Keratinocyte (primary cell): ENCODE results near the gene JDP2.

Experiments
- CTCF ChIP-seq, 3 experiments: IDR thresholded peaks in 1 of 3; conservative IDR thresholded peaks in 1 of 3; optimal IDR thresholded peaks in 1 of 3; 2 replicates in 2 of 3; 3 replicates in 1 of 3; pipeline versions ENCODE3 to v1.5.1; 2011; ENCODE audit warnings: low read length in 3 of 3, mild to moderate bottlenecking in 3 of 3, moderate library complexity in 2 of 3, control low read depth in 1 of 3, inconsistent platforms in 1 of 3; ENCODE audit not compliant: insufficient read depth in 2 of 3; ENCODE audit errors: extremely low read depth in 1 of 3
- EZH2 ChIP-seq: IDR thresholded peaks from one replicate; pipeline ENCODE4 v1.6.1; 2012; ENCODE audit warnings: inconsistent platforms, mild to moderate bottlenecking, low read length, moderate library complexity

- TF ChIP-seq CTCF (optimal IDR thresholded peaks at IDR 0.05 in 1 of 3, IDR thresholded peaks at IDR 0.05 in 1 of 3, conservative IDR thresholded peaks at IDR 0.05 in 1 of 3; ENCODE audit: extremely low read depth in 1 of 3, insufficient read depth in 2 of 3, low read length in 3 of 3) (no peak), EZH2 (no peak)
These were observed 94.6 kb downstream of the JDP2 start, which contains the start of gene BATF for GRCh38 chr14:75522224-75522982.
